NB4 (cell line): ENCODE results near the gene FAT4.
A peak's percentile ranks its signal among the peaks of the same experiment; 100 is the strongest.

ENCODE experiments used
- DNase-seq: peaks from one replicate; pipeline ENCODE4 v3.0.0; 2010; ENCODE audit warnings: low read depth
- H3K4me3 ChIP-seq: one replicate; pipeline ENCODE4 v1.5.1; 2011; ENCODE audit warnings: mild to moderate bottlenecking, low read depth, low read length, moderate library complexity
- CTCF ChIP-seq: IDR thresholded peaks from one replicate; pipeline ENCODE4 v1.5.1; 2012; ENCODE audit warnings: low read depth, low read length
- MAX ChIP-seq: IDR thresholded peaks from 2 replicates; pipeline ENCODE4 v1.6.1; 2011; ENCODE audit warnings: low read depth, low read length
- MYC ChIP-seq: IDR thresholded peaks from 2 replicates; pipeline ENCODE4 v1.6.1; 2011; ENCODE audit warnings: low read depth, low read length
- POLR2A ChIP-seq: IDR thresholded peaks from 2 replicates; pipeline ENCODE4 v1.6.1; 2011; ENCODE audit warnings: mild to moderate bottlenecking; ENCODE audit not compliant: insufficient read length; ENCODE audit errors: extremely low read depth

FAT4 gene

GRCh38 chr4:125314676-125315575 lies at the start of gene FAT4:
Gene FAT4, plus strand, starts transcription at chr4:125314955. Its CDS starts 1,457 bp downstream, at chr4:125316412.
- TF ChIP-seq MAX (no peak), POLR2A (no peak), CTCF (no peak), MYC (no peak)
- peak within 1 kb of the TSS; percentile 21 for H3K4me3 ChIP-seq
- peak; percentile 31 for DNase-seq

GRCh38 chr4:125265846-125266245 lies 48.9 kb upstream of the FAT4 start:
- no peak for DNase-seq
- TF ChIP-seq MAX: no peak
- TF ChIP-seq MYC: no peak
- no peak for TF ChIP-seq POLR2A
- TF ChIP-seq CTCF: no peak
- H3K4me3 ChIP-seq: no peak overlapping the region

GRCh38 chr4:125266901-125267604 lies 47.7 kb upstream of the FAT4 start:
- DNase-seq: no peak
- no peak overlapping the region for H3K4me3 ChIP-seq
- no peak for TF ChIP-seq MAX
- no peak for TF ChIP-seq CTCF
- no peak for TF ChIP-seq MYC
- TF ChIP-seq POLR2A: no peak

GRCh38 chr4:125267630-125268029 lies 47.1 kb upstream of the FAT4 start:
- H3K4me3 ChIP-seq: no peak overlapping the region
- TF ChIP-seq POLR2A (no peak), MYC (no peak), CTCF (no peak), MAX (no peak)
- no peak for DNase-seq

- H3K4me3 ChIP-seq: no peak overlapping the region
- TF ChIP-seq MYC (no peak), MAX (no peak), CTCF (no peak), POLR2A (no peak)
- DNase-seq: no peak
These were observed 46.5 kb upstream of the FAT4 start for GRCh38 chr4:125268068-125268755.
